MM.1S (cell line): Measurements from ENCODE around the gene NAA10.

ENCODE experiments used
- DNase-seq: peaks from one replicate; pipeline ENCODE4 v3.0.0-alpha.2; 2015
- H2AFZ ChIP-seq: fragments of 300-600 bp; sonication (generic); 2 replicates; pipeline ENCODE4 v1.6.0; 2016; ENCODE audit warnings: antibody characterized with exemption, low read length
- H3F3A ChIP-seq: fragments of 300-600 bp; sonication (generic); 2 replicates; pipeline ENCODE4 v1.6.1; 2016; ENCODE audit warnings: mild to moderate bottlenecking, antibody characterized with exemption, low read length, moderate library complexity, mixed read lengths; ENCODE audit not compliant: insufficient read depth
- H3K27ac ChIP-seq: fragments of 300-600 bp; sonication (generic); 2 replicates; pipeline ENCODE4 v1.5.1; 2016; ENCODE audit warnings: mild to moderate bottlenecking, low read length
- H3K27me3 ChIP-seq: fragments of 300-600 bp; sonication (generic); replicated peaks from 2 replicates; pipeline ENCODE4 v1.6.0; 2016; ENCODE audit warnings: low read length; ENCODE audit not compliant: insufficient read depth
- H3K36me3 ChIP-seq: fragments of 300-600 bp; sonication (generic); replicated peaks from 2 replicates; pipeline ENCODE4 v1.6.1; 2016; ENCODE audit warnings: mild to moderate bottlenecking, low read length, mixed read lengths; ENCODE audit not compliant: insufficient read depth
- H3K4me1 ChIP-seq: fragments of 300-600 bp; sonication (generic); 2 replicates; pipeline ENCODE4 v1.6.1; 2016; ENCODE audit warnings: low read length, mixed read lengths
- H3K4me2 ChIP-seq: fragments of 300-600 bp; sonication (generic); 2 replicates; pipeline ENCODE4 v1.6.0; 2016; ENCODE audit warnings: low read depth, low read length
- H3K4me3 ChIP-seq: fragments of 300-600 bp; sonication (generic); 2 replicates; pipeline ENCODE4 v1.5.1; 2016; ENCODE audit warnings: low read length, mixed read lengths
- H3K79me2 ChIP-seq: fragments of 300-600 bp; sonication (generic); 2 replicates; pipeline ENCODE4 v1.6.1; 2016; ENCODE audit warnings: mixed run types, low read length, mixed read lengths
- H3K9ac ChIP-seq: fragments of 300-600 bp; sonication (generic); 2 replicates; pipeline ENCODE4 v1.6.1; 2016; ENCODE audit warnings: low read length, mixed read lengths
- H3K9me2 ChIP-seq: fragments of 300-600 bp; sonication (generic); replicated peaks from 2 replicates; pipeline ENCODE4 v1.6.1; 2016; ENCODE audit warnings: mild to moderate bottlenecking, low read length, mixed read lengths; ENCODE audit not compliant: insufficient read depth
- H3K9me3 ChIP-seq: fragments of 300-600 bp; sonication (generic); replicated peaks from 2 replicates; pipeline ENCODE4 v1.6.1; 2016; ENCODE audit warnings: mild to moderate bottlenecking, low read length, mixed read lengths; ENCODE audit not compliant: insufficient read depth
- H4K20me1 ChIP-seq: fragments of 300-600 bp; sonication (generic); 2 replicates; pipeline ENCODE4 v1.6.1; 2016; ENCODE audit warnings: mild to moderate bottlenecking, low read length, moderate library complexity, mixed read lengths; ENCODE audit not compliant: insufficient read depth
- CTCF ChIP-seq: fragments of 300-600 bp; sonication (generic); IDR thresholded peaks from 2 replicates; pipeline ENCODE4 v1.5.1; 2016; ENCODE audit warnings: antibody characterized with exemption, low read length, mixed read lengths
- EZH2 ChIP-seq: fragments of 300-600 bp; sonication (generic); optimal IDR thresholded peaks from 2 replicates; pipeline ENCODE3; 2017; ENCODE audit warnings: low read depth, mild to moderate bottlenecking, antibody characterized with exemption, low read length, mixed read lengths
- EZH2phosphoT487 ChIP-seq: fragments of 300-600 bp; sonication (generic); IDR thresholded peaks from 2 replicates; pipeline ENCODE4 v1.6.1; 2018; ENCODE audit warnings: antibody characterized with exemption, low read length

Gene NAA10

GRCh38 chrX:153906126-153906917 is 28.5 kb downstream of the NAA10 start:
- Histone ChIP-seq H4K20me1 (no peaks in the 10 kb centered on the region), H3K27me3 (no peaks in the 10 kb centered on the region), H3K9me2 (no peaks in the 10 kb centered on the region), H3K27ac (no peak overlapping the region), H3K4me1 (0 out of 2 replicates have a peak, but pooled peaks cover 2% of the 10 kb centered on the region), H3K9me3 (no peaks in the 10 kb centered on the region), H3K9ac (no peak overlapping the region), H3F3A (no peaks in the 10 kb centered on the region), H3K36me3 (no peaks in the 10 kb centered on the region), H3K79me2 (no peaks in the 10 kb centered on the region), H3K4me3 (no peak overlapping the region), H2AFZ (no peak overlapping the region), H3K4me2 (no peak overlapping the region)
- no peak for DNase-seq
- TF ChIP-seq EZH2 (no peak), CTCF (no peak), EZH2phosphoT487 (no peak)

GRCh38 chrX:153905481-153906095 is 29.2 kb downstream of the NAA10 start:
- Histone ChIP-seq H3K4me3 (no peak overlapping the region), H3K27me3 (no peaks in the 10 kb centered on the region), H3K9me2 (no peaks in the 10 kb centered on the region), H3K27ac (no peak overlapping the region), H3K79me2 (no peaks in the 10 kb centered on the region), H3K4me2 (no peak overlapping the region), H3K9me3 (no peaks in the 10 kb centered on the region), H4K20me1 (no peaks in the 10 kb centered on the region), H3K4me1 (0 out of 2 replicates have a peak, but pooled peaks cover 7% of the 10 kb centered on the region), H2AFZ (no peak overlapping the region), H3K9ac (no peak overlapping the region), H3F3A (peaks cover 2% of the 10 kb centered on the region; the same call in 1 of the 2 replicates), H3K36me3 (no peaks in the 10 kb centered on the region)
- DNase-seq = no peak
- TF ChIP-seq EZH2phosphoT487 (no peak), CTCF (no peak), EZH2 (no peak)

- Histone ChIP-seq H3K36me3 (no peaks in the 10 kb centered on the region), H3K9ac (no peak within 1 kb of the TSS), H3F3A (peaks cover 3% of the 10 kb centered on the region; the same call in 1 of the 2 replicates), H3K9me2 (no peaks in the 10 kb centered on the region), H3K79me2 (no peaks in the 10 kb centered on the region), H3K9me3 (no peaks in the 10 kb centered on the region), H4K20me1 (no peaks in the 10 kb centered on the region), H2AFZ (no peak within 1 kb of the TSS), H3K4me2 (no peak within 1 kb of the TSS), H3K27me3 (no peaks in the 10 kb centered on the region), H3K4me3 (no peak within 1 kb of the TSS), H3K4me1 (0 out of 2 replicates have a peak, but pooled peaks cover 9% of the 10 kb centered on the region), H3K27ac (no peak within 1 kb of the TSS)
- TF ChIP-seq EZH2 = no peak
- no peak for TF ChIP-seq CTCF
- TF ChIP-seq EZH2phosphoT487 = no peak
- no peak for DNase-seq
Measured at GRCh38 chrX:153903991-153904957, 30.6 kb downstream of the NAA10 start, which contains the start of gene AVPR2. Gene AVPR2, plus strand, starts transcription at chrX:153904673. Its CDS starts 473 bp downstream, at chrX:153905146.
